ENCODE data around the gene TMEM51. TPM values are rescaled to one million over a fixed set of nuclear protein-coding genes. Genes with fewer than 3 reads are reported as not detected.

Gene TMEM51
- total RNA-seq, 1 experiment from 2014 or later = 1.7 TPM

GRCh38 chr1:15222653-15223303, 69.2 kb downstream of the TMEM51 start:
- Histone ChIP-seq H3K4me1 (ENCODE audit: insufficient read depth, low read length, poor library complexity, severe bottlenecking) (no peaks in the 10 kb centered on the region), H3K4me3 (ENCODE audit: low read depth, low read length, poor library complexity, severe bottlenecking) (no peak overlapping the region), H3K27ac (ENCODE audit: low read depth, low read length, poor library complexity, severe bottlenecking) (no peak overlapping the region), H3K27me3 (replicated peaks; ENCODE audit: insufficient read depth, low read depth, low read length, poor library complexity) (no peaks in the 10 kb centered on the region), H3K9me3 (ENCODE audit: low read depth, low read length, poor library complexity, severe bottlenecking) (no peaks in the 10 kb centered on the region), H3K36me3 (ENCODE audit: insufficient read depth, low read length, poor library complexity, severe bottlenecking) (no peaks in the 10 kb centered on the region)
- ChIA-PET POLR2A (ENCODE audit: low non-redundant PET) (no interaction called here), CTCF (no interaction called here)
- TF ChIP-seq CTCF (conservative IDR thresholded peaks at IDR 0.05; ENCODE audit: low read depth, low read length) (no peak), EZH2 (IDR thresholded peaks at IDR 0.05; ENCODE audit: borderline replicate concordance, low read depth, low read length, poor library complexity, severe bottlenecking) (no peak)
- intact Hi-C loops (cut with micrococcal nuclease; ENCODE audit: unreplicated experiment) = no loop called here
- no peak for DNase-seq (ENCODE audit: low spot score)
- no TSS peak for BruUV-seq (replicated peaks)

- intact Hi-C loops (cut with micrococcal nuclease; ENCODE audit: unreplicated experiment) = no loop called here
- Histone ChIP-seq H3K27me3 (replicated peaks; ENCODE audit: insufficient read depth, low read depth, low read length, poor library complexity) (no peaks in the 10 kb centered on the region), H3K4me3 (ENCODE audit: low read depth, low read length, poor library complexity, severe bottlenecking) (no peak overlapping the region), H3K36me3 (ENCODE audit: insufficient read depth, low read length, poor library complexity, severe bottlenecking) (no peaks in the 10 kb centered on the region), H3K27ac (ENCODE audit: low read depth, low read length, poor library complexity, severe bottlenecking) (no peak overlapping the region), H3K4me1 (ENCODE audit: insufficient read depth, low read length, poor library complexity, severe bottlenecking) (no peaks in the 10 kb centered on the region), H3K9me3 (ENCODE audit: low read depth, low read length, poor library complexity, severe bottlenecking) (no peaks in the 10 kb centered on the region)
- TF ChIP-seq CTCF (conservative IDR thresholded peaks at IDR 0.05; ENCODE audit: low read depth, low read length) (no peak), EZH2 (IDR thresholded peaks at IDR 0.05; ENCODE audit: borderline replicate concordance, low read depth, low read length, poor library complexity, severe bottlenecking) (no peak)
- ChIA-PET CTCF (no interaction called here), POLR2A (ENCODE audit: low non-redundant PET) (no interaction called here)
- no peak for DNase-seq (ENCODE audit: low spot score)
- BruUV-seq (replicated peaks) = no TSS peak
These were observed 70.8 kb downstream of the TMEM51 start for GRCh38 chr1:15224259-15224869.

- TF ChIP-seq CTCF (conservative IDR thresholded peaks at IDR 0.05; ENCODE audit: low read depth, low read length) (no peak), EZH2 (IDR thresholded peaks at IDR 0.05; ENCODE audit: borderline replicate concordance, low read depth, low read length, poor library complexity, severe bottlenecking) (no peak)
- no TSS peak for BruUV-seq (replicated peaks)
These were observed 71.4 kb downstream of the TMEM51 start for GRCh38 chr1:15224974-15225373.

More at GRCh38 chr1:15224974-15225373, 71.4 kb downstream of the TMEM51 start:
- DNase-seq (ENCODE audit: low spot score) = no peak
- Histone ChIP-seq H3K36me3 (ENCODE audit: insufficient read depth, low read length, poor library complexity, severe bottlenecking) (no peaks in the 10 kb centered on the region), H3K27me3 (replicated peaks; ENCODE audit: insufficient read depth, low read depth, low read length, poor library complexity) (no peaks in the 10 kb centered on the region), H3K4me1 (ENCODE audit: insufficient read depth, low read length, poor library complexity, severe bottlenecking) (no peaks in the 10 kb centered on the region), H3K27ac (ENCODE audit: low read depth, low read length, poor library complexity, severe bottlenecking) (no peak overlapping the region), H3K4me3 (ENCODE audit: low read depth, low read length, poor library complexity, severe bottlenecking) (no peak overlapping the region), H3K9me3 (ENCODE audit: low read depth, low read length, poor library complexity, severe bottlenecking) (no peaks in the 10 kb centered on the region)
- ChIA-PET CTCF (no interaction called here), POLR2A (ENCODE audit: low non-redundant PET) (no interaction called here)
- intact Hi-C loops (cut with micrococcal nuclease; ENCODE audit: unreplicated experiment) = no loop called here
